ENCODE data around the gene C9. TPM values are rescaled to one million over a fixed set of nuclear protein-coding genes. Genes with fewer than 3 reads are reported as not detected.

C9 gene
- total RNA-seq, 2 donors from 2014 or later, result not detected

GRCh38 chr5:39342460-39342859 is 21.8 kb downstream of the C9 start:
- Histone ChIP-seq H3K27me3 (ENCODE audit: control insufficient read depth, insufficient read depth, low read length, poor library complexity, severe bottlenecking) (no peaks in the 10 kb centered on the region), H3K27ac (ENCODE audit: low read depth, low read length) (no peak overlapping the region), H3K36me3 (ENCODE audit: control insufficient read depth, insufficient read depth, low read length) (no peaks in the 10 kb centered on the region), H3K4me1 (ENCODE audit: control insufficient read depth, insufficient read depth, low read length) (no peaks in the 10 kb centered on the region), H3K9ac (ENCODE audit: extremely low read depth, low read length, poor library complexity, severe bottlenecking) (no peak overlapping the region), H3K4me3 (ENCODE audit: low read length) (no peak overlapping the region), H3K9me3 (ENCODE audit: control insufficient read depth, low read length) (no peaks in the 10 kb centered on the region)
- Mint-ChIP-seq H3K27me3 (ENCODE audit: insufficient read depth) (no peaks in the 10 kb centered on the region), H3K27ac (no peak overlapping the region), H3K9me3 (peaks cover 10% of the 10 kb centered on the region), H3K4me3 (no peak overlapping the region), H3K4me1 (no peaks in the 10 kb centered on the region), H3K36me3 (ENCODE audit: low read depth) (no peaks in the 10 kb centered on the region)
- DNase-seq, result no peak
- TF ChIP-seq, protein P1, sequence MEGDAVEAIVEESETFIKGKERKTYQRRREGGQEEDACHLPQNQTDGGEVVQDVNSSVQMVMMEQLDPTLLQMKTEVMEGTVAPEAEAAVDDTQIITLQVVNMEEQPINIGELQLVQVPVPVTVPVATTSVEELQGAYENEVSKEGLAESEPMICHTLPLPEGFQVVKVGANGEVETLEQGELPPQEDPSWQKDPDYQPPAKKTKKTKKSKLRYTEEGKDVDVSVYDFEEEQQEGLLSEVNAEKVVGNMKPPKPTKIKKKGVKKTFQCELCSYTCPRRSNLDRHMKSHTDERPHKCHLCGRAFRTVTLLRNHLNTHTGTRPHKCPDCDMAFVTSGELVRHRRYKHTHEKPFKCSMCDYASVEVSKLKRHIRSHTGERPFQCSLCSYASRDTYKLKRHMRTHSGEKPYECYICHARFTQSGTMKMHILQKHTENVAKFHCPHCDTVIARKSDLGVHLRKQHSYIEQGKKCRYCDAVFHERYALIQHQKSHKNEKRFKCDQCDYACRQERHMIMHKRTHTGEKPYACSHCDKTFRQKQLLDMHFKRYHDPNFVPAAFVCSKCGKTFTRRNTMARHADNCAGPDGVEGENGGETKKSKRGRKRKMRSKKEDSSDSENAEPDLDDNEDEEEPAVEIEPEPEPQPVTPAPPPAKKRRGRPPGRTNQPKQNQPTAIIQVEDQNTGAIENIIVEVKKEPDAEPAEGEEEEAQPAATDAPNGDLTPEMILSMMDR (conservative IDR thresholded peaks at IDR 0.05), result no peak
- 85 to 100% methylated on average over 1 of the region's 1 CpG for WGBS, 2 experiments (ENCODE audit: insufficient coverage in 1 of 2, insufficient read length in 1 of 2)

GRCh38 chr5:39341896-39342295 is 22.4 kb downstream of the C9 start:
- Histone ChIP-seq H3K36me3 (ENCODE audit: control insufficient read depth, insufficient read depth, low read length) (no peaks in the 10 kb centered on the region), H3K4me1 (ENCODE audit: control insufficient read depth, insufficient read depth, low read length) (no peaks in the 10 kb centered on the region), H3K9me3 (ENCODE audit: control insufficient read depth, low read length) (no peaks in the 10 kb centered on the region), H3K9ac (ENCODE audit: extremely low read depth, low read length, poor library complexity, severe bottlenecking) (no peak overlapping the region), H3K27ac (ENCODE audit: low read depth, low read length) (no peak overlapping the region), H3K27me3 (ENCODE audit: control insufficient read depth, insufficient read depth, low read length, poor library complexity, severe bottlenecking) (no peaks in the 10 kb centered on the region), H3K4me3 (ENCODE audit: low read length) (no peak overlapping the region)
- DNase-seq, result no peak
- H3K4me3 Mint-ChIP-seq, result no peak overlapping the region
- H3K27ac Mint-ChIP-seq, result no peak overlapping the region
- H3K27me3 Mint-ChIP-seq (ENCODE audit: insufficient read depth), result no peaks in the 10 kb centered on the region
- TF ChIP-seq, protein P1 (conservative IDR thresholded peaks at IDR 0.05), result no peak
- 83 to 100% methylated on average over 1 of the region's 1 CpG for WGBS, 2 experiments (ENCODE audit: insufficient coverage in 1 of 2, insufficient read length in 1 of 2)
- peaks cover 10% of the 10 kb centered on the region for H3K9me3 Mint-ChIP-seq
- no peaks in the 10 kb centered on the region for H3K36me3 Mint-ChIP-seq (ENCODE audit: low read depth)
- no peaks in the 10 kb centered on the region for H3K4me1 Mint-ChIP-seq

GRCh38 chr5:39340506-39340905 is 23.8 kb downstream of the C9 start:
- Mint-ChIP-seq H3K9me3 (peaks cover 11% of the 10 kb centered on the region), H3K4me1 (no peaks in the 10 kb centered on the region), H3K4me3 (no peak overlapping the region), H3K27ac (no peak overlapping the region), H3K36me3 (ENCODE audit: low read depth) (no peaks in the 10 kb centered on the region), H3K27me3 (ENCODE audit: insufficient read depth) (no peaks in the 10 kb centered on the region)
- no peak for DNase-seq
- Histone ChIP-seq H3K27me3 (ENCODE audit: control insufficient read depth, insufficient read depth, low read length, poor library complexity, severe bottlenecking) (no peaks in the 10 kb centered on the region), H3K4me3 (ENCODE audit: low read length) (no peak overlapping the region), H3K27ac (ENCODE audit: low read depth, low read length) (no peak overlapping the region), H3K36me3 (ENCODE audit: control insufficient read depth, insufficient read depth, low read length) (no peaks in the 10 kb centered on the region), H3K9ac (ENCODE audit: extremely low read depth, low read length, poor library complexity, severe bottlenecking) (no peak overlapping the region), H3K4me1 (ENCODE audit: control insufficient read depth, insufficient read depth, low read length) (no peaks in the 10 kb centered on the region), H3K9me3 (ENCODE audit: control insufficient read depth, low read length) (no peaks in the 10 kb centered on the region)
- WGBS, 2 experiments (ENCODE audit: insufficient coverage in 1 of 2, insufficient read length in 1 of 2), result 82 to 100% methylated on average over 1 of the region's 1 CpG
- TF ChIP-seq, protein P1 (conservative IDR thresholded peaks at IDR 0.05), result no peak
